NOMO-1 (cell line): Measurements from ENCODE around the gene FMN2.
"Not testable (repeated sequence)": the region's sequence is repeated elsewhere in the genome, so short reads cannot be mapped to it uniquely, and the experiment has no call there.

ENCODE experiments used
- DNase-seq, 2 experiments: peaks; one replicate each; lab custom pipeline; 2025; ENCODE audit not compliant: unreplicated experiment in 2 of 2; lab: John Stamatoyannopoulos, UW

Gene FMN2

DNA sequence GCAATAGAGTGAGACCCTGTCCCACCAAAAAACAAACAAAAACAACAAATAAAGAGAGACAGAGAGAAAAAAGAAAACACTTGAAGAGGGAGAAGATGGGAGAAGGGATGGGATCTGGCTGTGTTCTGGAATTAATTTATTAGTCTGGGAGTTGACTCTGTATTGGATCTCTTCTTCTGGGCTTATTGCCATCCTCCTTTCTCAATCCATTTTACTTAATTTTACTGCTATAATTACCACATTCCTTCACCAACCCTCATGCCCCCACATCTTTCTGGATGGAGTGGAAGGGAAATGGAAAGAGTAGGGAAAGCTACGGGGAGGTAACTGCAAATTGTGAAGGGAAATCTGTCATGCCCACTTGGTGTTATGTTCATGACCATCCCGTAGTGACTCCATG lies 42.9 kb downstream of the FMN2 start:
- DNase-seq = no peak

DNA sequence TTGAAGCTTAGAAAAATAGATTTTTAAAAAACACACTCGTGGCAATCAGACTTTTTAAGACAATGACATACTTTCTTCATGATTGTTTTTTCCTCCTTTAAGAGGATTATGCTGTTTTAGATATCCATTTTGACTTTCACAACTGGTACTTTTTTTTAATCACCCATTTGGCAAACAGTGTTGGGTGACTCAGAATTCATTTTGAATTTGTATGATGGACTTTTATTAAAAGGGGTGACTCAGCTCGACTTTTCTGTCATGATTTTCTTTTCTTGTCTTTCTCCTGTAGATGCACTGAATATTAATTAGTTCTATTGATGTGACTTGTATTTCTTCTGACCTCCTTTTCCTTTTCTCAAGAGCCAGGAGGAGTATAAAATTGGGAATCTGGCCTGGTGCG lies 44.7 kb downstream of the FMN2 start:
- DNase-seq = no peak

DNA sequence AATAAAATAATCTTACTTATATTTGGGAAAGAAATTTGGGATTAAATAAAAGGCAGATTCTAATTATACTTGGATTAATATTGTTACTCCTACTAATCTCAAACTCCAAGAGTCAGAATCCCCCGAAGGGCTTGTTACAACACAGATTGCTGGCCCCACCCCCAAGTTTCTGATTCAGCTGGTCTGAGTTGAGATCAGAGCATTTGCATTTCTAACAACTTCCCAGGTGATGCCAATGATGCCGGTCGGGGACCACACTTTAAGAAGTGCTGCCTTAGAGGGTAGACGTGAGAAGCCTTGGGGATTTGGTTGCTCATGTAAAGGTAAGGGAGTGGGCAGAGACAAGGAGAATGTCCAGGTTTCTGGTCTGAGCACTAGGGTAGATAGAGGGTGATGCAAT lies 47.2 kb downstream of the FMN2 start:
- no peak for DNase-seq

DNA sequence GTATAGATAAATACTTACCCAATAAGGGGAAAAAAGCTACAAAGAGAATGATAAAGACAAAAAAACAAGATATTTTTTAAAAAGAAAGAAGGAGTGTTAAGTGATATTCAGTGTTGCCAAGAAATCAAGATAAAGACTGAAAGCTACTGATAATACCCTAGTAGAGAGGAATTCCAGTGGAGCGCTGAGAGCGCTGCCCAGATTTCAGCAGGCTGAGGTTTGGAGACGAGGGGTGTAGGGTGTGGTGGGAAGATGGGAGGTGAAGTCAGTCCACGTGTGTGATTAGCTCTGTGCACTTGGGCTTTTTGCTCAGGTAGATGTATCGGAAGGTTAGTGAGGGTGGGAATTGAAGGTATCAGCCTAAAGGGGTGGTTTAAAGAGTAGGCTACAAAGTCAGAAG lies 47.8 kb downstream of the FMN2 start:
- no peak for DNase-seq

DNA sequence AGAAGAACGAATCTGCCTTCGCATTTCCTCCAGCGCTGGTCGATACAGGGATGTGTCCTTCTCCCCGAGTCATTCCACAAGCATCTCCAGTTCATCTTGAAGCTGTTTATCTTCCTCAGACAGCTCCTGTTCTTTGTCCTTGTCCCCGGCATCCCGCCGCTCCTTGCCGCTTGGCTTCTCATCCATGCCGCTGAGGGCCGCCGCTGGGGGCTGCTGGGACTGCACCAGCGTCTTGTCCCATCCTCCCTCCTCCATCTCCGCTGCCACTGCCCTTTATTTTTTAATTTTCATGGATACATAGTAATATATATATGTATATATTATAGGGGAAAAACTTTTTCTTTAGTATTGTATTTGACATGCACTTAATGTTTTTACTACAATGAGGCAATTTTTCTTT lies 53.4 kb downstream of the FMN2 start:
- DNase-seq = no peak

DNA sequence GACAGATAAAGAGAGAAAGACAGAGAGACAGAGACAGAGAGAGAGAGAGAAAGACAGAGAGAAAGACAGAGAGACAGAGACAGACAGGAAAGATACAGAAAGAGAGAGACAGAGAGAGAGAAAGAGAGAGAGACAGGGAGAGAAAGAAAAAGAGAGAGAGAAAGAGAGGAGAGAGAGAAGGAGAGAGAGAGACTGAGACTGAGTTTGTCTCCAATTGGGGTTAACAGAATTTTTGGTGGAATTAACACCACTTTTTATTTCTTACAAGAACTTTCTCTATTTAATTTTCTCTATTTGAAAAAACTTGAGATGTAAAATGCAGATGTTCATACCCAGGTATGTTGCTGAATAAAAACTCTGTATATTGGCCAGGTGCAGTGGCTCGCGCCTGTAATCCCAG lies 56.6 kb downstream of the FMN2 start:
- DNase-seq = no peak

DNA sequence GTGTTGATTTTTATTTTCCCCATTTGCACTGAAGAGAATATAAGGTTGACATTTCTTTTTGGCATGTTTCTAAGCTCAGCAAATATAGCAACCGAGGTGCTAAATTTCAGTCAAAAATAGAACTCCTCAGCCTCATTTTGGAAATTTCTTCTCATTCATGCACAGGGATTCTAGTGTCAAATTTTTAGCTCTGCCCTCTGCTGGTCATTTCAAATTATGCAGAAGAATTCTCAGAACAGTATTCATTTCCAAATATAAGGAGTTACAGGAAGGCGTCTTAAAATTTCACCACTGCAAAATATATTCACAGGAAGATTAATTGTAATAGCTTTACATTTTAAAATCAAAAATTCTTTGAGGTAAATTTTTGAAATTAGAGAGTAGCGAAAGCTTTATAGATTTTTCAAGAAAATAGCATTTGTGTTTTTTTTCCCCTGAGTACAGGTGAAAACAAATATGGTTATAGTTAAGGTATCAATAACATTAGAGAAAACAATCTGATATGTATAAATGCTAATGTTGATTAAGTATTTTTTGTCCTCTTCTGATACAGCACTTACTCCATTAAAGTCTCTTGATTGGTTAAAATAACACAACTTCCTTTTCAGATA lies 57.9 kb downstream of the FMN2 start:
- no peak for DNase-seq

DNA sequence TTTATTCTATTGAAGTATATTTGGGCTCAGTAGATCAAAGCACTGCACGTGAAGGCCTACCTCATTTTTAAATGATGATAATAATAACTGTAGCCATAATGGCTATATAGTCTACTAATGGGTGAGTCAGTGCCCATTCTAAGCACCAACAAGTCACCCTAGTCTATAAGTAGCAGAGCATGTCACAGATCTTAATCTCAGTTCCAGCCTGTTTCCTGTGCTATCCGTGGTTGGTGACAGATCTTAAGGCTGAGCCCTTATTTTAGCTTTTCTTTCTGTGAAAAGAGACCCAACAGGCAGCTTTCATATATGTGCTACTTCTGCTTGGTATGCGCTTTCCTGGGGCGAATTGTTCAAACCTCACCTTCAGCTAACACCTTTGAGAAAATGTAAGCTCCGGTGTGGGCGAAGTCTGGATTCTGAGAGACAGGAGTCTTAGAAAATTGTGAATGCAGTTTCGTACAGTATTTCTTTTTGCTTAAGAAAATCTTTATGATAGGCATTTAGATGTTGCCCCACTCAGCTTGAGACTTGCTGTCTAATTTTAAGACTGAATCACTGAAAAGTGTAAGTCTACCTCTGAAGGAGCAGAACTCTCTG lies 59.6 kb downstream of the FMN2 start:
- DNase-seq = no peak

DNA sequence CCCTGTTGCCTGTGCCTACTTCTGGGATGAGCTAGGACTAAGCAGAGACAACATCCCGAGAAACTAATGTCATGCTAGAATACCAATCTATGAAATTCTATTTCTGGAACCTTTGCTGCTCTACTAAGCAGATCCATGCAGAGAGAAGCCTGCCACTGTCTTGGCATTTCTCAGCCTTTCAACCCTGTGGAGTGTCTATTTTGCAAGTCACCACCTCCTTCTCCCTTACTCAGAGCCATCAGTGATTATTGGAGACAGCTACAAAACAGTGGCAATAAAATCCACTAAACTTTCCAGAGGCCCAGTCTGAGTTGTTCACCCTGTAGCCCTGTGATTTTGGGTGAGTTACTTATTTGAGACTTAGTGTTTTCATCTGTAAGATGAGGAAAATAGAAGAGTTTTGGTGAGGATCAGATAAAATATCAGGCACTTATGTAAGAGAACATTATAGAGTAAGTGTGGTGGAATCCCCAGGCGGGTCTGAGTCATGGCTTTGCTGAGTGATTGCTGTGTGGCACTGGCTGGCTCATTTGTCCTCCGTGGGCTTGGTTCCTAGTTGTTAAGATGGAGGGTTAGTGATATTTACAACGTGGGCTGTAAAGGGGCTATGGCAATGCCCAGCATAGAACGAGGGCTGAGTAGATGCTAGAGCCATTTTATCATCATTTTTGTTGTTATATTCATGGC lies 61.1 kb downstream of the FMN2 start:
- DNase-seq = no peak

DNA sequence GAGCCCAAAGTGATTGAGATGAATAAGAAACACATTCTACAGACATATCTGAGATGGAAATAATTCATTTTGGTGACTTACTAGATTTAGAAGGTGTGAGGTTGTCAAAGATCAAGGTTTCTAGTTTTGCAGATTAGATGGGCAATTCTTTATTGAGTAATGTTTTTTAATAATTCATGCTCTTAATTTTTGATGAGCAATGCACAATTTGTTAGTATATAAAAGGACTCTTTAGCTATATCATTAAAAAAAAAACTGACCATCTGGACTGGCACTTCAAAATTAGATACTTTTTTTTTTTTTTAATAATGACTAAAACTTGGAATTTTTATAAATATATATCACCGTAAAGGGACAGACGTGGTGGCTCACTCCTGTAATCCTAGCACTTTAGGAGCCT lies 63.9 kb downstream of the FMN2 start:
- no peak for DNase-seq

DNA sequence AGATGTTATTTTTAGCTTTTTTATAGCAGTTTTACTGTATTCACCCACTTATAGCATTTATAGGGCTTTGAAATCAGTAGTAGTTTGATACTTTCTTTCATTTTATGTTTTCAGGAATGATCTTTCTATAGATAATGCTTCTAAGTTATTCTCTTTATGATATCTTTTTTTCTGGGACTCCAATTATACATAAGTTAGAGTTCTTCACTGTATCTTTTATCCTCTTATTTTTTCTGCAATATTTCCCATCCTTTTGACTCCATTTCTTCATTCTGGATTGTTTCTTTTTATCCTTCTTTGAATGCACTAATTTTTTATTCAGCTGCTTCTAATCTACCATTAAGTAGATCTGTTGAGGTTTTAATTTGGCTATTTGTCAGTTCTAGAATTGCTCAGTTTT lies 73.1 kb downstream of the FMN2 start:
- DNase-seq = no peak

DNA sequence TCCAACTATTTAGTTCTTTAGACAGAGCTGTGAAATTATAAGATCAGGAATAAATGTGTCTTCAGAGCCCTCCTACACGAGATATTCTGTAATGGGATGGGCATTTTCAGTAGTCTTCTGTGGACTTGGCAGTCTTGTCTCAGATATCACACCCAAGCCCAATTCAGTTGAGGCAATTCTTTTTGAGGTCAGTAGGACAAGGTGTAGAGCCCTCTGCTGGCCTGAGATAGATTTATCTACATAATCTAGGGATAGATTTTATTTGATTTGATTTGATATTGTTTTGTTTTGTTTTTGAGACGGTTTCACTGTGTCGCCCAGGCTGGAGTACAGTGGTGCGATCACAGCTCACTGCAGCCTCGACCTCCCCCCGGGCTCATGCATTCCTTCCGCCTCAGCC lies 77.5 kb downstream of the FMN2 start:
- no peak for DNase-seq

DNA sequence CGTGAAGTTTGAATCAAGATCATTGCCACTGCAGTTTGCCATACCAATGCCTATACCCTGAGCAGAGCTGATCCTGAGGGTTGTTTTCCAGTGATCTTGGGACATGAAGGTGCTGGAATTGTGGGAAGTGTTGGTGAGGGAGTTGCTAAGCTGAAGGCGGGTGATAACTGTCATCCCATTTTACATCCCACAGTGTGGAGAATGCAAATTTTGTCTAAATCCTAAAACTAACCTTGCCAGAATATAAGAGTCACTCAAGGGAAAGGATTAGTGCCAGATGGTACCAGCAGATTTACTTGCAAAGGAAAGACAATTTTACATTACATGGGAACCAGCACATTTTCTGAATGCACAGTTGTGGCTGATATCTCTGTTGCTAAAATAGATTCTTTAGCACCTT lies 78.6 kb downstream of the FMN2 start:
- DNase-seq = no peak

DNA sequence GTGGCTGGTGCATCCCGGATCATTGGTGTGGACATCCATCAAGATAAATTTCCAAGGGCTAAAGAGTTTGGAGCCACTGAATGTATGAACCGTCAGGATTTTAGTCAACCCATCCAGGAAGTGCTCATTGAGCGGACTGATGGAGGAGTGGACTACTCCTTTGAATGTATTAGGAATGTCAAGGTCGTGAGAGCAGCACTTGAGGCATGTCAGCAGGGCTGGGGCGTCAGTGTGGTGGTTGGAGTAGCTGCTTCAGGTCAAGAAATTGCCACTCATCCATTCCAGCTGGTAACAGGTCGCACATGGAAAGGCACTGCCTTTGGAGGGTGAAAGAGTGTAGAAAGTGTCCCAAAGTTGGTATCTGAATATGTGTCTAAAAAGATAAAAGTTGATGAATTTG lies 79.1 kb downstream of the FMN2 start:
- DNase-seq = no peak

DNA sequence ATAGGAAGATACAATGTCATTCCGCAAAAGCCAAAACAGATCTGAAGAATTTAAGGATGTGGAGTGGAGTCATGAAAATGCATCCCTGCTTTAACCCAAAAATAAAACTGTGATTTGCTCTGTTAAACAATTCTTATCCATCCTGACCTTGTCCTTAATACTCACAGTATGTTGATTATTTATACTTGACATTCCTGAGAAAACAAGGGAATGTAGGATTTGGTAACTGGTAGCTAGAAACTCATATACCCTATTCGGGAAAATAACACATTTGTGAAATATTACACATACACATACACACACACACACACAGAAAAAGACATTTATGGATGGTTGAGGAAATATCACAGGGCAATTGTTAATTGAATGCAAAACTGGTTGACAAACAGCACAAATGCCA lies 80.2 kb downstream of the FMN2 start:
- DNase-seq = no peak

DNA sequence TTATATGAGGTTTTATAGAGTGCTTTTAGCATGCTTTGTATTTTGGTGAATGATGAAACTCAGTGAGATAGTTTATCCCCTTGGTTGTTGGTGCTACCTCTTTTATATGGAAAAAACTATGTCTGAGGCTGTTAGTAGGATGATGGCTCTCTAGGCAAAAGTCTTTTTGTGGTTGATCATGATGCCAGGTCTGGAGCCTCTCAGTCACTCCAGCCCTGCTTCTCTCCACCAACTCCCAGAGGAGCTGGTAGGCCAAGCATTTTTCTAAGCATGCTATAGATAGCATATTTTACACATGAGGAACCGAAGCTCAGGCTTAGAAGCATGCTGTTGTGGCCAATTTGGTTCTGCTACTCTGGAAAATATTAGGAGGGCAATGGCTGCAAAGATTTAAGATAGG lies 82.2 kb downstream of the FMN2 start:
- DNase-seq = no peak

DNA sequence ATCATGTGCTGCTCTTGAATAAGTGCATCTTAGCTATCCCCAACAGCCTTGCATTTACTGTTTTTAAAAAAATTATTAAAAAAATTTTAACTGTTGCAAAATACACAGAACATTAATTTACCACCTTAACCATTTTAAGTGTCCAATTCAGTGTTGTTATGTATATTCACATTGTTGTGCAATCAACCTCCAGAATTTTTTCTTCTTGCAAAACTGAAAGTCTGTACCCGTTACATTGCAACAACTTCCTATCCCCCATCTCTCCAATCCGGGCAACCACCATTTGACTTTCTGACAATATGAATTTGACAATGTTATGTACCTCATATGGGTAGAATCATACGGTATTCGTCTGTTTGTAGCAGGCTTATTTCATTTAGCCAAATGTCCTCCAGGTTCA lies 83.1 kb downstream of the FMN2 start:
- DNase-seq = peak; percentile 1 to 31

DNA sequence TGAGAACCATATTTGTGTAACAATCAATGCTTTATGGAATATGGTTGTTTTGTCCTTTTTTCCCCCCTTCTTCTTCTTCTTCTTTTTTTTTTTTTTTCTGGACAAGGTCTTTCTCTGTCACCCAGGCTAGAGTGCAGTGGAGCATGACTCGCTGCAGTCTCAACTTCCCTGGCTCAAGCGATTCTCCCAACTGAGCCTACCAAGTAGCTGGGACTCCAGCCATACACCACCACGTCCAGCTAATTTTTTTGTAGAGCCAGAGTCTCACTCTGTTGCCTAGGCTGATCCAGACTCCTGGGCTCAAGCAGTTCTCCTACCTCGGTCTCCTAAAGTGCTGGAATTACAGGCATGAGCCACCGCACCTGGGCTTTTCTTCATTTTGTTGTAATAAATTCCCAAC lies 86.7 kb downstream of the FMN2 start:
- DNase-seq = no peak

DNA sequence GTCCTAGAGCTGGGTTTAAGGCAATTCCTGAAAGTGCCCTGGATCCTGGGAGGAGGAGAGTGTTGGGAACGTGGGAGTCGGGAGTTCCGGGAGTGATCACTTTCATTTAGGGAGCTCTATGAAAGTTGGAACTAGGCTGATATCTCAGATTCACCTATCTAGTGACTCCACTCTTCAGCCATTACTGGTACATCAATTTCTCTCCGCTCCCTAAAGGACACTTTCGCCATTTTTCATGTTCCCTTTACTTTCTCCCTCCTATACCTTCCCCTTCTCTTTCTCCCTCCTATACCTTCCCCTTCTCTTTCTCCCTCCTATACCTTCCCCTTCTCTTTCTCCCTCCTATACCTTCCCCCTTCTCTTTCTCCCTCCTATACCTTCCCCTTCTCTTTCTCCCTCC lies 93.0 kb downstream of the FMN2 start:
- not testable (repeated sequence) for DNase-seq

DNA sequence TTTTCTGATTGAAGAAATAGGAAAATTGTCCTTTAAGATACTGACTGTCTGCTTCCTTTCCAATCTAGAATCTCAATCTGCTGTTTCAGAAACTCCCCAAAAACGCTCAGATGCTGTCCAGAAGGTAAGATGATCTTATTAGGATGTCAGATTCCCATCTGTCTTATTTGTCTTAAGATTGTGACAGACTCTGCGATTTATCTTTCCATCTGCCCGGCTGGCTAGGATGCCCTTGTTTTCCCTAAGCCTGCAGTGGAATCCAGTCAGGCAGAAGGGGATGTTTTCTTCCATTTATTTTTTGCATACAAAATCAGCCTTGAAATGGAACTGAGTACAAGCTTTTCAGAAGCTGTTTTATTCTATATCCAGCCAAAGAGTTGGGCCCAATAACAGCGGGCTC lies 96.5 kb downstream of the FMN2 start:
- DNase-seq = no peak

DNA sequence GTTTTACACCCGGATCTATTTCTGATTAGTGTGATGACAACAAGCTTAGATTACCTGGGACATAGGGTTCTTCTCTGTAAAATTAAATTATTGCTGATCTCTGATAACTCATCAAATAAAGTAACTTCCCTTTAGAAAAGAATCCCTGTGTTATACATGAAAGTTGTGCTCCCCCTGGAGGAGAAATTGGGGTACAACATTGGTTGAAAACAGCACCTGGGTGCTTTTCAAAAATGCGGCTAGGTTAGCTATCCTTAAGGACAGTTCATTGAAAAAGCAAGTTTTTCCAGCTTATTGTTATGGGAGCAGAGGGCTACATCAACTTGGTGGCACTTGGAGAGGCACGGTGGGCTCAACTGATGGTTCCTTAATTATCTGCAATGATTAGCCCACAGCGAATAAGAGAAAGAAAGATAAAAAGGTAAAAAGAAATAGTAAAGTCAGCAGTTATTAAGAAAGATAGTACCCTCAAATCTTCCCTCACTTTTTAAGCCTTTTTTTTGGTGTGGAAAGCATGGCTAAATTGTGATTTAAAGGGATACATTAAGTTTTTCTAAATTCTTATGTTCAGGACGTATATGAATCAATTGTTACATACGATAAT lies 97.8 kb downstream of the FMN2 start:
- DNase-seq = peak in 1 of 2 experiments; percentile 39

DNA sequence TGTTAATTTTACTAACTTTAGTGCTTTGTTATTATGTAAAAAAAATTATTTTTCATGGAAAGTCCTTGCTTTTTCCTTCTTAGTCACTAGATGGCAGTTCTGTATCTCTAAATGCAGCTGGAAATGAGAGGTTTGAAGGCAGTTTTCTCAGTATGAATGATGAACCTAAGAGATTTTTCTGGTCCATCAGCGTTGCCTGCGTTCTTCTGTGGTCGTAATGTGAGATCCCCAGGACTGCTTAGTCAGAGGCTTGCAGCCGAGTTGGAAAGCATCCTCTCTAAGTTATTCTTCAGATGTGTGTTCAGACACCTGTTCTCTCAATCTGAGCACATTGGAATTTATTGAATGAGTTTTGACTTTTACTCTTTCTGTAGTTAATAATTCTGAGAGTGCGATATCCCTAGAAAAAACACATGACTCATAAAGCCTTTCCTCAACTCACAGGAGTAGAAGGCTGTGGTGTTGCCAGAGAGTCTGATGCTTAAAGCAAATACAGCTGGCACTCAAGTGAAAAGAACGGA lies 99.3 kb downstream of the FMN2 start:
- DNase-seq = no peak
